H1 (cell line): Measurements from ENCODE around the gene AGBL1. TPM values are rescaled to one million over a fixed set of nuclear protein-coding genes. Genes with fewer than 3 reads are reported as not detected.

Experiments used
- CHD7 ChIP-seq: fragments of 300-600 bp; sonication (generic); IDR thresholded peaks from 2 replicates; pipeline ENCODE4 v1.7.1; 2012; ENCODE audit warnings: low read length, moderate library complexity, mild to moderate bottlenecking, inconsistent platforms; ENCODE audit not compliant: insufficient replicate concordance
- RNF2 ChIP-seq: fragments of 200-900, 300-1000 bp; sonication (generic); IDR thresholded peaks from 2 replicates; pipeline ENCODE4 v1.7.1; 2016; ENCODE audit warnings: borderline replicate concordance, low read depth, mild to moderate bottlenecking, antibody characterized with exemption, low read length; ENCODE audit not compliant: poor library complexity, severe bottlenecking; ENCODE audit errors: missing control alignments
- polyA plus RNA-seq, 7 experiments: library from polyadenylated mRNA; depleted of rRNA in 3 of 7; stranded (reverse) in 5 of 7; unstranded in 2 of 7; fragments of >200 nt in 5 of 7; fragments of 200-250 nt in 2 of 7; gene quantifications; 1 replicate in 5 of 7; 2 replicates in 1 of 7; 4 replicates in 1 of 7; pipeline versions ENCODE4 v1.2.1 to v1.2.3, GENCODE V29; 2011 to 2013; ENCODE audit warnings: missing spikeins in 2 of 7, mixed read lengths in 2 of 7
- total RNA-seq: library from RNA; stranded (reverse); fragmentation: NEBNext Ultra II Directional; extraction: Animal tissue kit (Norgen Biotek cat#: 25700); gene quantifications from 2 replicates; pipeline ENCODE4 v1.2.1, GENCODE V29; 2021

Gene AGBL1
- total and polyA plus RNA-seq, 2 of the 8 experiments (the other 6 are each of a cell fraction or from before 2014, with no cell fraction given): not detected

GRCh38 chr15:86829245-86829644, 749.6 kb downstream of the AGBL1 start (continued):
- TF ChIP-seq CHD7: no peak
- TF ChIP-seq RNF2: no peak
